MV-4-11 (cell line): Measurements from ENCODE around the gene IPO11.

Experiments used
- DNase-seq: peaks from one replicate; lab custom pipeline; 2025; lab: John Stamatoyannopoulos, UW

Gene IPO11

DNA sequence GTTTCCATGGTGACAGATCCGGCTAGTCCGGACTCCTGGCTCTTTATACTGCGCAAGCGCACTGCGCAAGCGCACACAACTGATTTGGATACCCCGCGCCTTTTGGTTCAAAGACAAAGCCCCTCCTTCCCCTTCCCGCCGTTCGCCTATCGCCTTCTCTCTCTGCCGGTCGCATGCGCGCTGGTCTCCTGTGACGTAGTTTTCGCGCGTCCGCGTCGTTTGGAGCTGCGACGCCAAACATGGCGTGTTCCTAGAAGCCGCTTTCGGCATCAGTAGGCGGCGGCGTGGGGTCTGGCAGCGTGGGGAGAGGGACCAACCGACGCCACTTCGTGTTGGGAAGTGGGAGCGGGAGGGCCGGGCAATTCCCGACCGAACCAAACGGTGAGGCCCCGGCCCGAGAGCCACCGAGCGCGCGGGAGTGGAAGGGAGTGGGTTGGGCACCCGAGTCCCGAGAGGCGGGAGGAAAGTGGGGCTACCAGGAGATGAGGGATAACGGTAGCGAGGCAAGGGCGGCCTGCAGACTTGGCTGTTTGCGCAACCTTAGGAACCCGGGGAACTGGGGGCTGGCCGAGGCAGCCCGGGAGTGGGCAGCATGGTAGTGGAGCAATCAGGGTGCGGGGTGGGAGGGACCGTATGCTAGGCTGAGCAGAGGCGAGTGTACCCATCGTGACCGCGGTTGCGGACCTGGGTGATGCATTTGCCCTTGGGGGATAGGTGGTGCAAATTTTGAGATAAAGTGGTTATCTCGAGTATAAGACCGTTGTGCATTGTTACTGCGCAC lies at the start of gene IPO11:
TSS of gene IPO11 (plus strand) at position 215 of the 781 bp plus-strand sequence. CDS start 24,517 bp downstream, outside the sequence.
- DNase-seq: peak; percentile 99

DNA sequence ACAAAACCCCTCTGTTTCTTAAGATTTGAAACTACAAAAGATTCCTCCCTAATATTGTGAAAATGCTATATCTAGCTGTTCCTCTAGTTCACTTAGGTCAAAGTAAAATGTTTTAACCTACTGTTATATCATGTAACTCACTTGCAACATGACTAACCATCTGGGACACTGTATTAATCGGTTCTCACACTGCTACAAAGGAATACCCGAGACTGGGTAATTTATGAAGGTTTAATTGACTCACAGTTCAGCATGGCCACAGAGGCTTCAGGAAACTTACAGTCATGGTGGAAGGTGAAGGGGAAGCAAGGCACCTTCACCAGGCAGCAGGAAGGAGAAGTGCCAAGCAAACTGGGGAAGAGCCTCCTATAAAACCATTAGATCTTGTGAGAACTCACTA lies 43.5 kb upstream of the IPO11 start:
- DNase-seq: no peak

DNA sequence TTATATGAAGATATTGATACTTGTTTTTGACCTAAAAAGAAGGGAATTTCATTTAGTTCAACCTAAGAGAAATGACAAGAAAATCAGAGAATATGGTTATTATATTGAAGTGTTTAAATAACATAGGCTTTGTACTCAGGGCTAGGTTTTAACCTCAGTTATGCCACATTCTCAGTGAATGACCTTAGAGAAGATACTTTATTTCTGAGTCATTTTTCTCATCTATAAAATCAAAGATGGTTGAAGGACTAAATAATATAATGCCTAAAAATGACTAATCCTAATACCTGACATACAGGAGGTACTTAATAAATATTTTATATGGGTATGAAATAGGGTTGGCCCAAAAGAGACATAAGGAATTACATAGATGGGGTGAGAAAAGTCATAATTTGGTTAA lies 41.2 kb upstream of the IPO11 start:
- DNase-seq: no peak

DNA sequence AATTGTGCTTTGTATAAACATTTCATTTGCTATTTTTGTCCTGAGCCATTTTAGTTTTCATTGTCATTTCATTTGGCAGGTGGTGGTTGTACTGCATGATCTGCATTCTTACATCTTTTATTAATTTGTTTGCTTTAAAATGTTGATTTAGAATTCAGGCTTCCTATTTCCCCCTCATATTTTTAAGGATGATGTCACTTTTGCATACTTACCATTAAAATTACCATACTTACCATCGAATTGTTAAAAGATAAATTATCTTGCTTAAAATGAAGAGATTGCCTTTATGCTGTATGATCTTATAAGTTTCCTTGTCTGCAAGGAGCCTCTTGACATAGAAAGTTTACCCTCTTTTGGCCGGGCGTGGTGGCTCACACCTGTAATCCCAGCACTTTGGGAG lies 40.0 kb upstream of the IPO11 start:
- no peak for DNase-seq

DNA sequence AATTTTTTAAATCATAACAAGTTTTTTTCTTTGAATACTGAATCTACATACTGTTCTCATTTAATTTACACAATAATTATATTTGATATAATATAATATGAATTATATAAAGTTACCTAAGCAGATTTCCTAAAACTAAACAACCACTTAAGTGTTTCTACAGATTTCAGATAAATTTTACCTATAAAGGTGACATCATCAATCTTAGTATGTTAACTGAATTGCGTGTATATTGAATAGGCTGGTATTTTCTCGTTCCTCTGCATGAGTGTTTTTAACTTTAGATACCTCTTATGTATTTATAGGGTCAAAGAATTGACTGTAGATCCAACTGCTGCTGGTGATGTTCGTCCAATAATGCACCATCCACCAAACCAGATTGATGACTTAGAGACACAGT lies 39.2 kb upstream of the IPO11 start:
- DNase-seq: no peak

DNA sequence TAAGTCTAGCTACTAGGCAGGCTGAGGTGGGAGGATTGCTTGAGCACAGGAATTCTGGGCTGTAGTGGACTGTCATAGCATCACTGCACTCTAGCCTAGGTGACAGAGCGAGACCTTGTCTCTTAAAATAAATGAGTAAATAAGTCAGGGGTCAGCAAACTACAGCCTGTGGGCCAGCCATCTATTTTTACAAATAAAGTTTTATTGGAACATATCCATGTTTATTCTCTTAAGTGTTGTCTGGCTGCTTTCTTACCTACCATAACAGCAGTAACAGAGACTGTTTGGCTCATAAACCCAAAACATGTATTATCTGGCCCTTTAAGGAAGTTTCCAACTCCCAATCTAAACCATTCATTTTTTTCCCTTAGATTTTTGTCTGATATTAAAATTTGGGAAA lies 38.5 kb upstream of the IPO11 start:
- DNase-seq: no peak

DNA sequence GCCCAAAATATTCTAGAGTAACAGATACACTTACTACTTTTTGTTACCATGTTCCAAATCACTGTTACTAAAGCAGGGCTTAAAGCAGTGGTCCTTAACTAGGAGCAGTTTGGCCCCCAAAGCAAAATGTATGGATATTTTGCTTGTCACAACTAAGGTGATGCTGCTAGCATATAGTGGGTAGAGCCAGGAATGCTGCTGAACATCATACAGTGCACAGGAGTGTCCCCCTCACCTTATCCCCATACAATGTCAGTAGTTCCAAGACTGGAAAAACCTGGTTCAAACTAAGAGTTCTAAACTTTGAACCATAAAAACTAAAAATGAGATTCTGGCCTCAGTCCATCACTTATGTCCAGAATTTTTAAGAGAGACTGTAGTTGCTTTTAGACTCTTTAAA lies 36.9 kb upstream of the IPO11 start:
- DNase-seq: no peak

DNA sequence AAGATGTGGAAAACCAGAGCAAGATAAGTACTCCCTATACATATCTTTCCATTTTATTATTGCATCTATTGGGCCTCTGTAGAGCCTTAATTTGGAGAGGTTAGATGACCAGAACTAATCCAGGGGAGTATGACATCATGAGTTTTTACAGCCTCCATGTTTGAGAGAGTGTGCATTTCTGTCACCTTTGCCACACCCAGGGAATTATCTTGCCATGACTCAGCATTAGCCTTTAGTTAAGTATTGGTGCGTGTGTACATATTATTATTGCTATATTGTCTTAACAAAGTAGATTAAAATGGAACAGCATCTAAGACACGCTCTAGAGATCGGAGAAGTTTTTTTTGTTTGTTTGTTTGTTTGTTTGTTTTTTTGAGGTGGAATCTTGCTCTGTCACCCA lies 36.5 kb upstream of the IPO11 start:
- no peak for DNase-seq

DNA sequence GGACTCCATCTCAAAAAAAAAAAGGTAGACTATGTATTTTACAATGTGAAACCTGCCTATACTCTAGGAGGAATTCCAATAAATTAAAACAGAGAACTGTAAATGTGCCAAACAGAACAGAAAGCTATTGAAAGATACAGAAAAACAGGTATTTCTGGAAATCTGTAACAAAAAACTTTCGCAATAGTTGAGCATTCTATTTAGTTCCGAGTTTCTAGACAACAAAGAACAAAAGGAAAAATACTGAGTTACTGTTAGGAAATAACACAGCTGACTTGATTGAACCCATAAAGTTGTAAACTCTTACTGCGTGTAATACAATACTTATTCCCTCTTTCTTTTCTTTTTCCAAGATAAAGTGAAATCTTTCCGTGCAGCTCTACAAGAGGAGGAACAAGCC lies 27.4 kb upstream of the IPO11 start:
- no peak for DNase-seq

DNA sequence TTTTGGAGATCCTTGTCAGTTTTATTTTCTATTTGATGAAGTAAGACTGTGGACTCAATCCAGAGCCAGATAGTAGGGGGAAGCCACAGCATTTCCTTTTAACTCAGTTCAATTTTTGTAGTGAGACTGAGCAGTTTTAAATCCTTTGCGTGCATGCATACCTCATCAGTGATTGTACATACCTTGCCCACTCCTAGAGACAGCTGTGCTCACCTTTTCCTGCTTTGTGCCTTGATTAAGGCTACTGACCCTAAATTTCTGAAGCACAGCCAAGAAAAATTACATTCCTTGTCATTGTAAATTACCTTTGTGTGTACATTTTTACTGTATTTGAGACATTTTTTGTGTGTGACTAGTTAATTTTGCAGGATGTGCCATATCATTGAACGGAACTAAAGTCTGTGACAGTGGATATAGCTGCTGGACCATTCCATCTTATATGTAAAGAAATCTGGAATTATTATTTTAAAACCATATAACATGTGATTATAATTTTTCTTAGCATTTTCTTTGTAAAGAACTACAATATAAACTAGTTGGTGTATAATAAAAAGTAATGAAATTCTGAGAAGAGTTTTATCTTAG lies 26.7 kb upstream of the IPO11 start:
- no peak for DNase-seq

DNA sequence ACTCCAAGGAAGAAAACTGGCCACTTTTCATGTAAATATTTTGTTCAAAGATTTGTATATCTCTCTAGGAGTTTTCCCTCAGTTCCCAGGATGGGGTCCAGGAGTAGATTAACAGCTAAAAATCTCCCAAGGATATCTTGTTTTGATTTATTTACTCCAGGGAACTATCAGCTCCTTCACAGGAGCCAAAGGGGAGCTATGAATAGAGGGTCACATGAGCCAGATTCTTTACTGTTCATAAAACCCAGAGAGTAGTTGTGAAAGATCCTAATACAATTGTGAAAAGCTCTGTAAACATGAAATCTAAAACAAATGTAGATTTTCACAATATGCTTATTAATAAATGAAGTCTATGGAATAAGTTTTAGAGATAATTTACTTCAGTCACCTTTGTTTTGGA lies 25.7 kb upstream of the IPO11 start:
- no peak for DNase-seq

DNA sequence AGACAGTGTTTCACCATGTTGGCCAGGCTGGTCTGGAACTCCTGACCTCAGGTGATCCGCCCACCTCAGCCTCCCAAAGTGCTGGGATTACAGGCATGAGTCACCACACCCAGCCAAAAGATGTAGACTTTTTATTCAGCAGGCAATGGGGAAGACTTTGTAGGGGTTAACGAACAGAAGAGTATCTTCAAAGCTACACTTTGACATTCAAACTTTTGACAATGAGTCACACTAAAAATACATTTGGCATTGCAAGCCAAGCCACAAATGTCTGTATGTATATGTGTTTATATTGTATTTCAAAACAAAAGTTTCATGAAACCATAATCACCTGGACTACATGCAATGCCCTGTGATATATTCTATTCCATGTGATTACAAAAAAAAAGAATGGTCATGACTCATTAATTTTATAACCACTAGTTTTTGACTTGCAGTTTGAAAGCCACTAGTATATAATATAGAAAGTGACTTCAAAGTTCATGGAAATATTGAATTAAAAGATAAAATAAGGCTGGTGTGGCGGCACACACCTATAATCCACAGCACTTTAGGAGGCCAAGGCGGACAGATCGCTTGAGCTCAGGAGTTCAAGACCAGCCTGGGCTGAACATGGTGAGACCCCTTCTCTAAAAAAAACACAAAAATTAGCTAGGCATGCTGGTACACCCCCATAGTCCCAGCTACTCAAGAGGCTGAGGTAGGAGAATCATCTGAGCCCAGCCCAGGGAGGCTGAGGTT lies 17.2 kb upstream of the IPO11 start:
- no peak for DNase-seq

DNA sequence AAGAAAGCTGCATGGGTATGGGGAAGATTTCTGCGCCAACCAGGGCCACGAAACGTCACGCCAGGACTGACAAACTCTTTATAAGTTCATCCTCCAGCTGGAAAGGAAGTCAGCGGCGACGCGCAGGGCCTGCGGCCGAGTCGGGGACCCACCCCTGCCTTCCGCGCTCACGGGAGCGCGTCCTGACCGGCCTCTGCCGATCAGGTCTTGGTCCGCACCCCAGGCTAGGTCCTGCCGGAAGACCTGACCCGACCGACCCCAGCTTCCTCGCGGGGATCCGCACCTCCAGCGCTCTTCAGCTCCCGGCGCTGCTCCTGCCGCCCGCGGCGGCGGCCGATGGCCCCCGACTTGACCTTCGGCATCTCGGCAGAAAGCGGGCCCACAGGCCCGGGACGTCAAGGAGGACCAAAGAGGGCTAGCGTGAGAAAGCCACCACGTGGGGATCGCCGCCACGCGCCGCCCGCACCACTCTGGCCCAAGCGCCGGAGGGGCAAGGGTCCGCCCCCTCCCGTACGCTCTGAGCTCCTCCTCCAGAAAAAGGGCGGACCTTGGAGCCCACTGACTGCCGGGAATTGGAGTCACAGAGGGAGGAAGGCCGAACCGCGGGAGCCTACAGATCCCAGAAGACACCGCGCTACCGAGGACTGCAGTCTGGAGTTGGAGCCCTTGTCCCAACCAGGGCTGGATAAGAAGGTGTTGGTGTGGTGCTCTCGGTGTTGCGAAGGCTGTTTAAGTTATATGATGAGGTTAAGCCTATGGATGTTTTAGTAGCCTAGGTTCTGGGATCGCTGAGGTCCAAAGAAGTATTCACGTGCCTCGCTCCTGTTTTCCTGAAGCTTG lies 8.9 kb upstream of the IPO11 start, which contains the start of gene DIMT1:
TSS of gene DIMT1 (minus strand) at position 495 of the 840 bp plus-strand sequence. CDS start at position 362, 133 bp downstream.
- peak; percentile 98 for DNase-seq

DNA sequence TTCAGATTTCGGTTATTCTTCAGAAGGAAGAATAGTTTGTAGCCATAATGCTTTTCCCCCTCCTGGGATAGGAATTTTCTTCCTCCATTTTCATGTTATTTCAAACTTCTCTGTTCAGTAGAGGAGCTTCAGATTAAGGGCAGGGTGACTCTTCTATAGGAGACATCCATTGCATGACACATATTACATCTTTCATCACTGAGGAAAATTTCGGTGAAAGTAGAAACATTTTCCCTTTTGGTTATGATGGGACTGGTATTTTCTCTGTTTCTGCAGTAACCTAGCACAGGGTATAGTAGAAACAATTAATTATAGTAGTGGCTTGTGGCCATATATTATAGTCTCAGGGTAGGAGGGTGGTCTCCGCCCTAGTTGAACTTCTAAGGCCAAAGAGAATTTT lies 1.1 kb downstream of the IPO11 start:
- no peak for DNase-seq

DNA sequence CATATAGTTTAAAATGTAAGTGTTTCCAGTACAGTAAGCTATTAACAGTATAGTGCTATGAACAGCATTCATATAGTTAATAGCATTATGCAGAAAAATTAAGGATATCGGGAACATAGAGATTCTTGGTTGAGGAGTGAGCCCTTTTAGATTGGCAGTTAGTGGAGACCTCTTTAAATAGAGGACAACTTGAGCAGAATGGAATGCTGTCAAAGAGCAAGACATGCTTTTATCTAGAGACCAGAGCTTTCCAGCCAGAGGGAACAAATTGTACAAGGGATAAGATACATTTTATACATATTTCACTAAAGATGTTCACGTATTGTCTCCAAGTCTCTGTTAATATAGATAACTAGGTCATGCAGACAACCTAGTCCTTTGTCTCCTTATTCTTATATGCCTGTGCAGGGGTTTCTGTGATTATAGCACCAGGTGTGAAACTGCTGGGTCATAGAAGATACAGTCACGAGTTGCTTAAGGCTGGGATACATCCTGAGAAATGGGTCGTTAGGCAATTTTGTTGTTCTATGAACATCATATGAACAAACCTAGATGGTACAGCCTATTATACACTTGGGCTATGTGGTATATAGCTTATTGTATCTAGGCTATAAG lies 6.0 kb downstream of the IPO11 start:
- no peak for DNase-seq

DNA sequence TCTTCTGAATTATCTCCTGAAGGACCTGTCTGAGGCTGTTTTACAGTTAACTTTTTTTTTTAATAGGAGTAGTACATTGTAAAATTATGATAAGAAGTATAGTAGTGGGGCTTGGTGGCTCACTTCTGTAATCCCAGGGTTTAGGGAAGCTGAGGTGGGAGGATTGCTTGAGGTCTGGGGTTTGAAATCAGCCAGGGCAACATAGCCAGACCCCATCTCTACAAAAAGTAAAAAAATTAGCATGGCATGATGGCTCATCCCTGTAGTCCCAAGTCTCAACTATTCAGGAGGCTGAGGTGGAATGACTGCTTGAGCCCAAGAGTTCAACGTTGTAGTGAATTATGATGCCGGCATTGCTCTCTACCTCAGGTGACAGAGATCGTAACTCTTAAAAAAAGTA lies 7.0 kb downstream of the IPO11 start:
- no peak for DNase-seq

DNA sequence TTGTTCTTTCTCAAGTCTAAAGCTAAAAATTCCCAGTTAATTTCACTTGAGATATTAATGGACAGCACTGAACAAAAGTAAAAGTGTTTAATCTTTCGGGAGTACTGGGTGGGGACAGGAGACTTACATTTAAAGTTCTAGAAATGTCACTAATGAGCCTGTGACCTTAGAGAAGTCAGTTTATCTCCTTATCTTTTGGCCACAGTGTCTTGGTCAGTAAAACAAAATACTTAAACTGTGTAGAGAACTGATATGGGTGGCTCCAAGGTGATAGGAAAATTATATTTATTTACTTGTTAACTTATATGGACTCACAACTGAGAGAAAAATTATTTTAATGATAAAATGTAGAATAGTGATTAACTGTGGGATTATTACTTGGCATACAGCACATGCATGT lies 8.9 kb downstream of the IPO11 start:
- DNase-seq: no peak

DNA sequence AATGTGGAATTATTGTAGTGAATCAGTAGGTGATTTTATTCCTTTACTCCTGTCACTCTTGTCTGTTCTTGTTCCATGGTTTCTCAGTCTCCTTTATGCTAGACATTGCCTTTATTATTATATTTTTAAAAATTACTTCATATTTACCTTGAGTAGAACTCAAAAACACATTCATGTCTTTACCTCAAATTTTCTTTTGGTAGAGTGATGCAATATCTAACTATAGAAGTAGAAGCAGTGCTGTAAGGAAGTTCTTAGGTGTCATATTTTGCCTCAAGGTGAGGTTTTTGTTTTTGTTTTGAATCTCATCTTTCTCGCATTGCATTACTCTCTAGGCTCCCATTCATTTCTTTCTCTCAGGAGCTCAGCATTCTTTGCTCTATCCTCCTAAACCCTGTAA lies 12.2 kb downstream of the IPO11 start:
- DNase-seq: no peak

DNA sequence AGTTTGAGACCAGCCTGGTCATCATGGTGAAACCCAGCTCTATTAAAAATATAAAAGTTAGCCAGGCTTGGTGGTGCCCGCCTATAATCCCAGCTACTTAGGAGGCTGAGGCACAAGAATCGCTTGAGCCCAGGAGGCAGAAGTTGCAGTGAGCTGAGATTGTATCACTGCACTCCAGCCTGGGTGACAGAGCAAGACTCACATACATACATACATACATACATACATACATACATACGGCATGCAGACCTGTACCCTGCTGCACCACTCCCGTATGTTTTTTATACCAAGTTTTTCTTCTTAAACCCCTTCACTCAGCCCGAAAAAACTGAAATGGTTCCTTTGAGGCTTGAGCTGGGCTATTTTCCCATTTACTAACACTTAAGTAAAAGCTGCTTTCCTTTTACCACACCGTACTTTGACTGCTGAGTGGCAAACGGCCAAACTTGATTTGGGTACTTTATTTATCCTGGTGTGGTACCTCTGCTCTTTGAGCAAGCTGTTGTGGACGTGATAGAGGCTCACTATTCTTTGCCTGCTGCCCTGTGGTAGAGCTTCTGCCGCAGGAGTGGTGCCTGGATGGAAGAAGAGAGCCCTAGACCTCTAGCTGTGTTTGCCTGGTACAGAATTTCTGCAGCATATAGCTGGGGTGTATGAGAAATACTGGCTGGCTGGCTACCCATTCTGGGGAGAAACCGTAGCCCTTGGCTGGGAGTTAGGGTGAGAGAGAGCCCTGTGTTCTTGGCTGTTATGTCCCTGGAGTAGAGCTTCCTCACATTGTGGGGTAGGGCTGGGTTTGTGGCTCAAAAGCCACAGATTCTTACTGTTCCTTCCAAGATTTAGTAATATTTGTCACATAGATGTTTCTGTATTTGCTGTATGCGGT lies 19.4 kb downstream of the IPO11 start:
- DNase-seq: peak; percentile 80

DNA sequence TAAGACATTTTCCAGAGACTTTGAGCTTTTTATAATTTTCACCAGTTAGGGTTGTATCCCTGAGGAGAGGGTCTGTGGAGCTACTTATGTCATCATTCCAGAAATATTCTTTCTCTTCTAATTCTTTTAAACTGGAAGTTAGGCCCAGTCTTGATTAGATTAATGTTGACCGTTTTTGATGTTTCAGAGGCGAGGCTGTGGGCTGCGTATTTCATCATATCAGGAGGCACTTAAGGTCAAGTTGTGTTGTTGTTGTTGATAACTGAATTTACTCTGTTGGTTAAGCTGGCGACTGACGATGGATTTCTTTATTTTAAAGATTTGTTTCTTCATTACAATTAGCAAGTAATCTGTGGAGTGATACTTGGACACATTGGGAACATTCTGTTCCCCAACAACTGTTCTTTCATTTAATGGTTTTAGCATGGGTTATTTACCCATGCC lies 20.1 kb downstream of the IPO11 start:
- DNase-seq: peak; percentile 74

DNA sequence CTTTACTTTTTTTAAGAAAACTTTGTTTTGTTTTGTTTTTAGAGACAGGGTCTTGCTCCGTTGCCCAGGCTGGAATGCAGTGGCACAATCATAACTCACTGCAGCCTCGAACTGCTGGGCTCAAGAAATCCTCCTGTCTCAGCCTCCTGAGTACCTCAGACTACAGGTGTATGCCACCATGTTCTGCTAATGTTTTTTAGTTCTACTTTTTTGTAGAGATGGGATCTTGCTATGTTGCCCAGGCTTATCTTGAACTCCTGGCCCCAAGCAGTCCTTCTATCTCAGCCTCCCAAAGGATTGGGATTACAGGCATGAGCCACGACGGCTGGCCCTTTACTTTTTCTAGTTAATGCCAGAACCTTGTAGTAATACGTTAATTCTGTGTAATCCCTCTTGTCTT lies 36.0 kb downstream of the IPO11 start:
- no peak for DNase-seq
